NCI-H2107 (cell line): ENCODE results near the gene HMHB1.
A peak's percentile ranks its signal among the peaks of the same experiment; 100 is the strongest.
"Not testable (repeated sequence)": the region's sequence is repeated elsewhere in the genome, so short reads cannot be mapped to it uniquely, and the experiment has no call there.

Source experiments
- DNase-seq: peaks from one replicate; lab custom pipeline; 2025; lab: John Stamatoyannopoulos, UW

HMHB1 gene

DNA sequence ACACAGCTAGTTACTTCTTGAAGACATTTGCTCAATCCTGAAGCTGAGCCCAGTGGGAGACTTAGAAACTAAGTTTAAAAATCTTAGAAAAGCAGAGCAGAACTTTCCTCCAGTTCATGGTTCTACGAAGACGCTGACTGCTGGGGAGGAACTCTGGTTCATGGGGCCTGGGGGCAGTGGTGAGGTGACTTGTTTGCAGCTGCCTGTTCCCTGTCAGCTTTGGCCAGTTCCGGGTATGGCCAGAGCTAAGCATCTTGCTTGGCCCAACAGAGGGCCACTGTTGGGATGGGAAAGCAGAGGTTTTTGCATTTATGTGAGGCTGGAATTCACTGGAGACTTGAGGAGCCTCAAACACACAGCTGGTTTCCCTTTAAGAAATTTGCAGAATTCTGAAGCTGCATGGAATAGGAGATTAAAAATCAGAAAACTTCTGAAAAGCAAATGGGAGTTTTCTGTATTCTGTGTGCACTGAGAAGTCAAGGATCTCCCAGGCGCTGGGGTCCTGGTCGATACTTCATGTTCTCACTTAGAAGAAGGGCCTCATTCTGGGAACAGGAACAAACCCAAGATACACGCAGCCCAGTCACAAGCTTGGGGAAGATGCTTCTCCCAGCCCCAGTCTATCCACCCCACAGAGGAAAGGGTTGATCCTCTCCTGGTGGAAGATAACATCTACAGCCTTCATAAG, 10.6 kb upstream of the HMHB1 start:
- no peak for DNase-seq

GRCh38 chr5:143805861-143806260, 6.1 kb upstream of the HMHB1 start:
- no peak for DNase-seq

DNA sequence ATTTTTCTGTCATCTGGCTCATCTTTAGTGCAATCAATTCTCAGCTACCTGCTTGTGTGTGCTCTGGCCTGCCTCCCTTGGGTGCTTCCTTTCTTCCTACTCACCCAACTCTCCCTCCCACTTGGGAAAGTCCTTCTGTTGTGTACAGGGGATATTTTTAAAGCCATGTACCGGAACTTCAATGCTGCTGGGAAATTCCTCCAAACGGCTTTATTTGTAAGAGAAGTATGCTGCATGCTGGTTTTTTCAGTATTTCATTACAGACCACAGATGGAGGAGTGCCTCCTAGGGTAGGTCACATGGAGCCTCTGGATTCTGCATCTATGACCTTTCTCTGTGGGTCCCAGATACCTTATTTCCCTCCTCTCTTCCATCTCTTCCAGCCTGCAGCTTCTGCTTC, 5.4 kb upstream of the HMHB1 start:
- DNase-seq: no peak

GRCh38 chr5:143807401-143807800, 4.6 kb upstream of the HMHB1 start:
- DNase-seq: no peak

- not testable (repeated sequence) for DNase-seq
These were observed 4.4 kb downstream of the HMHB1 start for GRCh38 chr5:143816370-143816769.

GRCh38 chr5:143819716-143820115, 7.8 kb downstream of the HMHB1 start:
- DNase-seq: no peak

- DNase-seq: no peak
These were observed 8.5 kb downstream of the HMHB1 start for GRCh38 chr5:143820451-143820850.

DNA sequence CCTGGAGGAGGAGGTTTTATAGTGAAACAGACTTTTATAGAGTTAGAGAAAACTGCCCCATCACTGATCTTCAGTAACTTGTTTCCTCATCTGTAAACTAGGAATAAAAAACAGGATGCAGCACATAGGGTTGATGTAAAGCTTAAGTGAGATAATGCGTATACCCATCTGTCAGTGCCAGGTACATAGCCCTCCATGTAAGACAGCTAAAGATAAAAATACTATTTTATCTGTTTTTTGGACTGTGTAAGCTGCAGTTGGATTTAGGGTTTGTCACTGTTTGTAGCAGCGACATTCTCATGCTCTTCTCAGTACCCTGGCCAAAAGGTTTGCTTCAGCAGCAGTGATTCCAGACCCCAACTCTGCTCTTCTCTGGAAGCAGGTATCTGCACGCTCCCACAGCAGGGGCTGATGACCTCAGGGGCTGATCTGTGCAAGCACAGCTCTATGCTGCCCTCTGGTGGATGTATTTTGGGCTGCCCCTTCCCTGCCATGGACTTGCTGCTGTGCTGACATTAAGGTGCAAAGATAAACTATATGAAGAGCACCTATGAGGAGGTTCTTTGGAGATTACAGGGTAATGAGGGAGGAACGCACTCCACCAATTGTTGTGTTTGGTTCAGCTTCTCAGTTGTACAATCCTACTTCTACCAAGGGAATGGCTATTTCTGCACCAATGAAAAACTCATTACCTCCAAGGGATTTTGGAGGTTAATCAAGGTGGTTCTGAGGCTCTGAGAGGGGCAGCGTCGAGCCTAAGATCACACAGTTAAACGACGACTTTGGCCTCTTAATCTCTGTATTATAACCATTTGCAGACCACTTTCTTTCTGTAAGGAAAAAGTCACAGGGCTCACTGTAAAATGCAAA, 13.1 kb downstream of the HMHB1 start:
- DNase-seq: peak; percentile 52

DNA sequence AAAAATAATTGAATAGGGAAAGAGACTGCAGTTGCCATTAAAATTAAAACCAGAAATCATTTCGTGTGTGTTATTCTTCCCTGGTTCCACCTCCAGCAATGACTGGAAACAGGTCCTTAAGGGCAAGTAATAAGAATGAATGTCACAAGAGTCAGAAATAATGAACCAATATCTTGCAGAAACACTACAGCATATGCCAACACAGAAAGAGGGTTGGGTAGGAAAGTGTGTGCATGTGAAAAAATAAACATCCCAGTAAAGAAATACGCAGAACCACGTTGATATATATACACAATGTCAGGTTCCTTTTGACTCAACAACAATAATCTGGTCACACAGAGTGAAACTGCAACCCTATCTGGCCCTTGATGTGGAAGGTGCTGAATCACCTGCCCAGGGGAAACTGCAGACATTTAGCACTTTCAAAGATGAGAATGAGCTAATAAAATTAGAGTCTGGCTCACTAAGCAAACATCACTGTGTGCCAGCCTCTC, 15.0 kb downstream of the HMHB1 start:
- peak; percentile 26 for DNase-seq

DNA sequence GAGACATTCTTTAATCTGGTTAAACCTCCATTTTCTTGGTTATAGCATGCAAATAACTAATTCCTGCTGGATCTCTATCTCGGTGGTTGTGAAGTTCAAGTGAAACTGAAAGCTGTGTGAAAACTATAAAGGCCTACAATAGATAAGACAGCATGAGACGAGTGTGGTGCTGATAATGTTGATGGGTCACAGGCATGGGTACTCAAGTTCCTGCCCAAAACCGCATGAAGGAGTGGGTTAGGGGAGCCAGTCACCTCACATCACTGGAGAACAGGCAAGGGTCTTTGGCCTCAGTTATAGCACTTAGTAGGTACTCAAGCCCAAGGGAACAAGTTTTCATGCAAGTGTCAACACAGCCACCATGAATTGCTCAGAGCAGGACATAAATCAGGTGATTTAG, 16.7 kb downstream of the HMHB1 start:
- DNase-seq: no peak

DNA sequence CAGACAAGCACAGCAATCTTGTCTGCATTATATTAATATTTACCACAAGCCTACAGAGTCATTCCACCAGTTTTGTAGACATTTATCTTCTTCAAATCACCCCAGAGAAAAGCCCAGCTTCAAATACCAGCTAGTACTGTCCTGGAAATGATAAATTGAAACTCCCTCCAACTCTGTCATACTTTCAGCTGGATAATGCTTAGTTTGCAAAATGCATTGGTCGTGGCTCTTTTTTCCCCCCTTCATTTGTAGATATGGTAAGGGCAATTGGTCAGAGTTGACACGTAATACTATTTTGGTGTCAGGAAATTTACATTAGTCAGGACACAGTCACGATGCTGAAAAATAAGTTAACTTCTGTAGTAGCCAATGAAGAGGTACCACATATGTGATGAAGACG, 21.2 kb downstream of the HMHB1 start:
- DNase-seq: no peak

DNA sequence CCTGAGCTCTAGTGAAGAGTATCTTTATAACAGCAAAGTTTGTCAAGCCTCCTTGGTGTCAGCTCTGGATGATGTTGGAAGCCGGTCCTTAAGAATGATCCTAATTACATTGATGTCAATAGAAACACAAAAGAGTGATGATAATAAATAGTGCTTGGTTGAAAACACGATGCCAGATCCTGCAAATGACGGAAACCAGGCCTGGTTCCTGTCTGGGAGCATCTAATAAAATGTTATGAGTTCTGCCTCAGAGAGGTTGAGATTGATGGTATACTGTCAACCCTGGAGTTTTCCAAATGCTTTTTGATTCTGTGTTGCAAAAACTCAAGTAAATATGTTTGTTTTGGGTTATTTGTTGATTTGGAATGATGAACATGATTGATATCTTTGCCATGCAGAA, 23.3 kb downstream of the HMHB1 start:
- DNase-seq: no peak

GRCh38 chr5:143836161-143836725, 24.3 kb downstream of the HMHB1 start:
- no peak for DNase-seq

DNA sequence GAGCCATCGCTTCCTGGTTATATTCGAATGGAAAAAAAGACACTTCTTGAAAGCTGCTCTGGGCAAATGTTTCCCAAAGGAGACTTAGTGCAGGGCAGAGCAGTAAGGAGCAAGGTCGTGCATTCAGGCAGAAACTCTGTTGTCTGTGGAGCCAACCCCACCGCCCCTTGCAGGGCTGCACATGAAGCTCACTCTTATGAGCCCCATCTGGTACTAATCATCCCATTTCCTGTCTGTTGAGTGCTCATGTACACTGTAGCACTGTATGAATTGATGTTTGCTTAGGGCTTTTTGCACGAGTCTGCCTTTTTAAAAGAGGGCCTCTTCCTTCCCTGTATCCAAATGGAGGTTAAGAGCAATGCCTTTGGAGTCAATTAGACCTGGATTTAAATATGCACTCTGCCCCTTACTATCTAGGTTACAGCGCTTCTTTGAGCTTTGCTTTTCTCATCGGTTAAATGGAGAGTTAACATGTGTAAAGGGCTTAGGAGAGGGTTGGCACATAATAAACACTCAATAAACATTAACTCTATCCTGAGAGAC, 25.4 kb downstream of the HMHB1 start:
- DNase-seq: no peak

- DNase-seq: no peak
These were observed 29.5 kb downstream of the HMHB1 start for GRCh38 chr5:143841446-143841845.

GRCh38 chr5:143842920-143843319, 31.0 kb downstream of the HMHB1 start:
- no peak for DNase-seq

- no peak for DNase-seq
These were observed 31.5 kb downstream of the HMHB1 start for GRCh38 chr5:143843461-143843860.

DNA sequence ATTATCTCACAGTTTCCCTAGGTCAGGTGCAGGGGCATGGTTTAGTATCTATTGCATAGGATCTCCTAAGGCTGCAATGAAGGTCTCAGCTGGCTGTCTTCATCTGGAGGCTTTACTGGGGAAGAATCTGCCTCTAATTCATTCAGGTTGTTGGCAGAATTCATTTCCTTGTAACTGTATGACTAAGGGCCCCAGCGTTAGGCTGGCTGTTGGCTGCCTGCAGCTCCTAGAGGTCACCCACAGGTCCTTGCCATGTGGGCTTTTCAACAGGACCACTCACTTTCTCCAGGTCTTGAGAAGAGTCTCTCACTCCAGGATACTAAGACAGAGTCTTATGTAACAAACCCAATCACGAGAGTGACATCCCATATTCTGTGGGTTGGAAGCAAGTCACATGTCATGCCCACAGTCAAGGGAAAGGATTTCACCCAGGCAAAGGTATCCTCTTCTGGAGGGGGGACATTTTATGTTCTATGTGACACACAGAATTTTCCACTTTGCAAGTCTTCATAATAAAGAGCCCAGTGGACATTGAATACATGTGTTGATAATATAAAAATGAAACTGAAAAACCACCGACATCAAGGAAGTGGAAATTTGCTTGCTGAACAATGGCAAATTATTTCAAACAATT, 38.2 kb downstream of the HMHB1 start:
- DNase-seq: no peak

DNA sequence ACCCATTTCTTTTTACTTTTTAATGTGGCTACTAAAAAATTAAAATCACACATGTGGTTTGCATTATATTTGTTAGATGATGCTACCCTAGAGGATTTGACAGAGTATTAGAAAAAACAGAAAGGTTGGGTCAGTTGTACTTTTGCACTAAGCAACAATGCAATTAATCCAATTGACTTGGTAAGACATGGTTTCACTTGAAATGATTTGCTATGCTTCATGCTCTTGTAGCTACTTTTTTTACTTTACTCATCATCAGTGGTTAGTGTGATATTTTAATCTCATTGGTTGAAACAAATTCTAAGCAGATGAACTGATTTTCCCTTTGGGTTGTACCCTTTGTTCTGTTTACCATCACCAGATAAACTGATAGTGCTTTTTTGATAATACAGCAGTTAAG, 39.4 kb downstream of the HMHB1 start:
- no peak for DNase-seq

- DNase-seq: no peak
These were observed 48.2 kb downstream of the HMHB1 start for GRCh38 chr5:143860211-143860610.

- DNase-seq: no peak
These were observed 50.3 kb downstream of the HMHB1 start for GRCh38 chr5:143862271-143862670.

- DNase-seq: no peak
These were observed 53.6 kb downstream of the HMHB1 start for GRCh38 chr5:143865426-143866025.
